Spleen (tissue), 11 donors: ENCODE data around the gene BBX. TPM values are rescaled to one million over a fixed set of nuclear protein-coding genes. Genes with fewer than 3 reads are reported as not detected.

ENCODE experiments used
- DNase-seq: peaks from one replicate; pipeline ENCODE4 v3.0.0-alpha.2; 2020
- H3K27ac ChIP-seq, 8 donors: fragments of 200-600 bp; sonication (generic) in 7 of 8; 1 replicate in 4 of 8; 2 replicates in 4 of 8; pipeline versions ENCODE4 v1.5.0 to v1.8.0; 2016 to 2021; ENCODE audit warnings: inconsistent platforms in 4 of 8, mild to moderate bottlenecking in 4 of 8, moderate library complexity in 1 of 8
- H3K27me3 ChIP-seq, 7 donors: fragments of 200-600 bp; sonication (generic) in 6 of 7; replicated peaks in 1 of 7; 1 replicate in 4 of 7; 2 replicates in 3 of 7; pipeline versions ENCODE4 v1.5.0 to v1.8.0; 2016 to 2021; ENCODE audit warnings: inconsistent platforms in 3 of 7, mild to moderate bottlenecking in 1 of 7
- H3K36me3 ChIP-seq, 6 donors: fragments of 200-600 bp; sonication (generic) in 5 of 6; 1 replicate in 4 of 6; 2 replicates in 2 of 6; pipeline versions ENCODE4 v1.5.0 to v1.8.0; 2016 to 2021; ENCODE audit warnings: inconsistent platforms in 2 of 6
- H3K4me1 ChIP-seq, 6 donors: fragments of 200-600 bp; sonication (generic) in 5 of 6; 1 replicate in 3 of 6; 2 replicates in 3 of 6; pipeline versions ENCODE4 v1.5.0 to v1.8.0; 2016 to 2021; ENCODE audit warnings: inconsistent platforms in 3 of 6
- H3K4me3 ChIP-seq, 8 donors: fragments of 200-600 bp; sonication (generic) in 7 of 8; 1 replicate in 4 of 8; 2 replicates in 4 of 8; pipeline versions ENCODE4 v1.5.0 to v1.8.0; 2016 to 2021; ENCODE audit warnings: inconsistent platforms in 4 of 8, mild to moderate bottlenecking in 4 of 8, moderate library complexity in 2 of 8
- H3K9me3 ChIP-seq, 8 donors: fragments of 200-600 bp; sonication (generic) in 7 of 8; 1 replicate in 4 of 8; 2 replicates in 4 of 8; pipeline versions ENCODE4 v1.5.0 to v1.8.0; 2016 to 2021; ENCODE audit warnings: inconsistent platforms in 4 of 8
- POLR2A ChIP-seq, 3 donors: fragments of 450-650 bp; IDR thresholded peaks; one replicate each; pipeline ENCODE4 v1.5.1; 2017; ENCODE audit warnings: antibody characterized with exemption in 3 of 3, mild to moderate bottlenecking in 1 of 3
- POLR2AphosphoS5 ChIP-seq, 3 donors: sonication (generic); formaldehyde crosslinking; IDR thresholded peaks; one replicate each; pipeline ENCODE4 v1.5.1; 2017; ENCODE audit warnings: antibody characterized with exemption in 3 of 3
- WGBS, 5 donors: extraction: QIAGEN DNeasy Blood & Tissue Kit in 3 of 5; methylation state at CpG; one replicate each; pipeline versions ENCODE4 v1.1.5 to v1.1.7; 2013 to 2018; 5-methylcytosine and 5-hydroxymethylcytosine counted together
- intact Hi-C: fragments of 100-400 bp; cut with DNase I; formaldehyde crosslinking; loops from one replicate; pipeline ENCODE4 v1.15.0; 2023; ENCODE audit warnings: low total_unique reads
- polyA plus RNA-seq, 3 donors: library from polyadenylated mRNA; stranded (reverse); fragments of 200-250 nt; gene quantifications; one replicate each; pipeline ENCODE4 v1.2.1, GENCODE V29; 2013
- total RNA-seq, 7 donors: library from RNA; depleted of rRNA in 3 of 7; stranded (reverse); fragments of >200 nt in 3 of 7; fragmentation: NEBNext Ultra II Directional in 4 of 7; extraction: Animal tissue kit (Norgen Biotek cat#: 25700) in 4 of 7; gene quantifications; one replicate each; pipeline versions ENCODE4 v1.1.0 to v1.2.1, GENCODE V29; 2016 to 2021
- TF ChIP-seq, protein P1 (sequence below), 11 experiments: fragments of 200-600 bp in 7 of 11; fragments of 450-650 bp in 4 of 11; sonication (generic) in 4 of 11; IDR thresholded peaks in 8 of 11; conservative IDR thresholded peaks in 3 of 11; 1 replicate in 7 of 11; 2 replicates in 4 of 11; pipeline versions ENCODE4 v1.4.0 to v1.8.0; 2016 to 2021; ENCODE audit warnings: antibody characterized with exemption in 11 of 11, inconsistent platforms in 4 of 11, mild to moderate bottlenecking in 1 of 11
- donor health status: healthy with polysubstance abuse.
- donor health status: DM: no; HTN: no; CAD: no; lungs with moderate emphysema.
- donor health status: DM: no; HTN: no; CAD: no.
- donor health status: Bipolar disorder and iron deficiency.
- donor health status: healthy.
- donor health status: DM: no; HTN: no; CAD: no.
- donor health status: DM: yes; HTN: yes; CAD: no.

BBX gene
- total and polyA plus RNA-seq, 10 donors, result 5.1 to 98.5 (median 74.6) TPM

DNA sequence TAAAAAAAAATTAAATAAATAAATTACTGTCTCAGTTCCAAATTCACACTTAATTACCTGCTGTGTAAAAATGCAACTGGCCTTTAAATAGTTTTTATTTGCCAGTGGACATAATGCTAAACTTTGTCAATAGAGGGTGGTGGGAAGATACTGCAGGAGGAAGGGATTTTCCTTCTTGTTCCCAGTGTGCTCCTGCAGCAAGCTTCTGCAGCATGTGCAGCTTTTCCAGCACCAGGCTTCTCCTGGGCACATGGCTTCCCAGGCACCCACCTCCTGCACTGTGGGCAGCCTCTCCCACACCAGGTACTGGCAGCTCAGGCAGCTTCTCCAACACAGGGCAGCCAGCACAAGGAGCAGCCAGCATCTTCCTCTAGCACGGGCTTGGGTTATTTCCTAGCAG lies 29.6 kb upstream of the BBX start:
- no peak for DNase-seq
- no peaks in the 10 kb centered on the region for H3K36me3 ChIP-seq
- no peaks in the 10 kb centered on the region for H3K9me3 ChIP-seq
- no peaks in the 10 kb centered on the region for H3K27me3 ChIP-seq
- 73 to 100% (median 92%) methylated on average over 1 of the region's 1 CpG for WGBS, 5 donors
- H3K4me1 ChIP-seq, result no peaks in the 10 kb centered on the region
- no peak overlapping the region for H3K4me3 ChIP-seq
- no peak overlapping the region for H3K27ac ChIP-seq
- intact Hi-C loops, result no loop called here
- TF ChIP-seq, protein P1, sequence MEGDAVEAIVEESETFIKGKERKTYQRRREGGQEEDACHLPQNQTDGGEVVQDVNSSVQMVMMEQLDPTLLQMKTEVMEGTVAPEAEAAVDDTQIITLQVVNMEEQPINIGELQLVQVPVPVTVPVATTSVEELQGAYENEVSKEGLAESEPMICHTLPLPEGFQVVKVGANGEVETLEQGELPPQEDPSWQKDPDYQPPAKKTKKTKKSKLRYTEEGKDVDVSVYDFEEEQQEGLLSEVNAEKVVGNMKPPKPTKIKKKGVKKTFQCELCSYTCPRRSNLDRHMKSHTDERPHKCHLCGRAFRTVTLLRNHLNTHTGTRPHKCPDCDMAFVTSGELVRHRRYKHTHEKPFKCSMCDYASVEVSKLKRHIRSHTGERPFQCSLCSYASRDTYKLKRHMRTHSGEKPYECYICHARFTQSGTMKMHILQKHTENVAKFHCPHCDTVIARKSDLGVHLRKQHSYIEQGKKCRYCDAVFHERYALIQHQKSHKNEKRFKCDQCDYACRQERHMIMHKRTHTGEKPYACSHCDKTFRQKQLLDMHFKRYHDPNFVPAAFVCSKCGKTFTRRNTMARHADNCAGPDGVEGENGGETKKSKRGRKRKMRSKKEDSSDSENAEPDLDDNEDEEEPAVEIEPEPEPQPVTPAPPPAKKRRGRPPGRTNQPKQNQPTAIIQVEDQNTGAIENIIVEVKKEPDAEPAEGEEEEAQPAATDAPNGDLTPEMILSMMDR (IDR thresholded peaks at IDR 0.05 in 8 of 11, conservative IDR thresholded peaks at IDR 0.05 in 3 of 11), result no peak
- TF ChIP-seq POLR2AphosphoS5 (IDR thresholded peaks at IDR 0.05) (no peak), POLR2A (IDR thresholded peaks at IDR 0.05) (no peak)

DNA sequence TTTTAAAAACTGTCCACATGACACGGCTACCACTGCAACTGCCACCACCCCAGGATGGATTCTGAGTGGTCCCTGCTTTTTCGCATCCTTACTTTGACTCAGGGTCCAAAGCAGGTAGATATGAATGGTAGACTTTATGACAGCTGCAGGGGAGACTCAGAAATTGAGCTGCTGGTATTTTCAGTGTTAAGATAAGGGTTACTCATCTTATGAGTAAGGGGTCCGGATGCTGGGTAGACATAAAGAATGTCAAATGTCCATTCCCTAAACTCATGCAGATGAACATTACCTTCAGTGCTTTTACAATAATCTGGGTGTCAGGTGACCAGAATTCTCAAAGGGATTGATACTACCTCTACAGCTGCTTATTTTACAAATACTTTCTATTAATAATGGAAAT lies 25.9 kb upstream of the BBX start:
- no peaks in the 10 kb centered on the region for H3K27me3 ChIP-seq
- no peak for DNase-seq
- WGBS, 5 donors, result 95 to 100% (median 97%) methylated on average over 3 of the region's 3 CpGs
- H3K27ac ChIP-seq, result no peak overlapping the region
- TF ChIP-seq POLR2AphosphoS5 (IDR thresholded peaks at IDR 0.05) (no peak), POLR2A (IDR thresholded peaks at IDR 0.05) (no peak)
- TF ChIP-seq, protein P1 (IDR thresholded peaks at IDR 0.05 in 8 of 11, conservative IDR thresholded peaks at IDR 0.05 in 3 of 11), result no peak
- intact Hi-C loops, result no loop called here
- H3K4me1 ChIP-seq, result no peaks in the 10 kb centered on the region
- H3K9me3 ChIP-seq, result no peaks in the 10 kb centered on the region
- no peaks in the 10 kb centered on the region for H3K36me3 ChIP-seq
- no peak overlapping the region for H3K4me3 ChIP-seq

DNA sequence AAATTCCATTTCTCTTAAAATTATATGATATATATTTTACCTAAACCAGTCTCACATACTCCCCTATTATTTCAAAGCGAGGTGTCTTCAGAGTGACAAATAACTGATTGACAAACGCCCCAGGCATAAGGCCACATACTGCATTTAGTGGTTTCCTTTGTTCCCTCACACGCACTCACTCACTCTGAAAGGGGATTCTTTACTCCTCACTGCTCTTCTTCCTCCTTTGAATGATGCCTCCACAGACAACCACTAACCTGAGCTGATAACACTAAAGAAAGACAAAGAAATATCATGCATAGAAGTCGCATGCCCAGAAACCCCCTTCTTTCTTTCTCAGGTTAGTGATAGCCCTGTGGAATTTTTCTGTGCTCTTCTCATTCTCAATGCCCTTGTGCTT lies 24.1 kb upstream of the BBX start:
- TF ChIP-seq POLR2AphosphoS5 (IDR thresholded peaks at IDR 0.05) (no peak), POLR2A (IDR thresholded peaks at IDR 0.05) (no peak)
- TF ChIP-seq, protein P1 (IDR thresholded peaks at IDR 0.05 in 8 of 11, conservative IDR thresholded peaks at IDR 0.05 in 3 of 11), result no peak
- no peak overlapping the region for H3K27ac ChIP-seq
- no peaks in the 10 kb centered on the region for H3K4me1 ChIP-seq
- no peaks in the 10 kb centered on the region for H3K9me3 ChIP-seq
- no peak for DNase-seq
- WGBS, 5 donors, result 59 to 69% (median 61%) methylated on average over 4 of the region's 4 CpGs
- intact Hi-C loops, result no loop called here
- no peaks in the 10 kb centered on the region for H3K36me3 ChIP-seq
- no peak overlapping the region for H3K4me3 ChIP-seq
- H3K27me3 ChIP-seq, result no peaks in the 10 kb centered on the region

DNA sequence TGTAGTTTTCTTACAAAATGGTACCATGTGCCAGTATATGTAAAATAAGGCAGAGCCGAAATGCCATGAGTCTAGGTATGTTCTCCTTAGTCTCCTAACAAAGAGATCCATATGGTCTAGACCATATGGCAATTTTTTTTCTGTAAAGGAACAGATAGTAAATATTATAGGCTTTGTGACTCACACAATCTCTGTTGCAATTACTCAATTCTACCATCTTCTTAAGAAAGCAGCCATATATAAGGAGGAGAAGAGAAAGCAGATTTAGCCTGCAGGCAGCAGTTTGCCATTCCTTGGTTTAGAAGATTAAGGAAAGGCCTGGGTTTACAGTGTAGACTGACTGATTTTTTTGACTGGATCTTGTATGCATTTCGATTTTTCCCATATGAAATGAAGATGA lies 16.3 kb upstream of the BBX start:
- H3K4me1 ChIP-seq, result no peaks in the 10 kb centered on the region
- 66 to 91% (median 88%) methylated on average over 2 of the region's 2 CpGs for WGBS, 5 donors
- H3K36me3 ChIP-seq, result no peaks in the 10 kb centered on the region
- no peak for TF ChIP-seq POLR2AphosphoS5 (IDR thresholded peaks at IDR 0.05)
- TF ChIP-seq POLR2A (IDR thresholded peaks at IDR 0.05), result no peak
- TF ChIP-seq, protein P1 (IDR thresholded peaks at IDR 0.05 in 8 of 11, conservative IDR thresholded peaks at IDR 0.05 in 3 of 11), result no peak
- no peak overlapping the region for H3K27ac ChIP-seq
- intact Hi-C loops, result no loop called here
- no peak for DNase-seq
- no peaks in the 10 kb centered on the region for H3K27me3 ChIP-seq
- no peak overlapping the region for H3K4me3 ChIP-seq
- H3K9me3 ChIP-seq, result no peaks in the 10 kb centered on the region
